ENCODE measurements around the gene U2AF1.
"Not testable (repeated sequence)": the region's sequence is repeated elsewhere in the genome, so short reads cannot be mapped to it uniquely, and the experiment has no call there.

U2AF1 gene

GRCh38 chr21:43075170-43076022 is 32.0 kb downstream of the U2AF1 start, which contains the start of gene CBS:
CBS (minus strand) TSS chr21:43075835; CDS start chr21:43072193, 3,642 bp downstream.
- H3K27me3 ChIP-seq (replicated peaks; ENCODE audit: insufficient read depth, low read length); H3K36me3 ChIP-seq (replicated peaks; ENCODE audit: insufficient read depth, low read length); H3K4me3 ChIP-seq (ENCODE audit: low read length); H2AFZ ChIP-seq (ENCODE audit: low read length); H3K79me2 ChIP-seq (ENCODE audit: low read length); H3K9me2 ChIP-seq (replicated peaks; ENCODE audit: insufficient read depth, low read length); H3K4me1 ChIP-seq (ENCODE audit: low read length); H3K9ac ChIP-seq (ENCODE audit: low read length); H4K20me1 ChIP-seq (ENCODE audit: insufficient read depth, low read length); DNase-seq; H3K4me2 ChIP-seq (ENCODE audit: low read depth, low read length); H3K9me3 ChIP-seq (replicated peaks; ENCODE audit: insufficient read depth, low read length); H3F3A ChIP-seq (ENCODE audit: insufficient read depth, low read length); H3K27ac ChIP-seq (ENCODE audit: low read length): not testable (repeated sequence)

- H2AFZ ChIP-seq (ENCODE audit: low read length); H3K9me3 ChIP-seq (replicated peaks; ENCODE audit: insufficient read depth, low read length); DNase-seq; H3K9ac ChIP-seq (ENCODE audit: low read length); H3K36me3 ChIP-seq (replicated peaks; ENCODE audit: insufficient read depth, low read length); H3F3A ChIP-seq (ENCODE audit: insufficient read depth, low read length); H3K4me2 ChIP-seq (ENCODE audit: low read depth, low read length); H3K9me2 ChIP-seq (replicated peaks; ENCODE audit: insufficient read depth, low read length); H3K27ac ChIP-seq (ENCODE audit: low read length); H4K20me1 ChIP-seq (ENCODE audit: insufficient read depth, low read length); H3K4me3 ChIP-seq (ENCODE audit: low read length); H3K27me3 ChIP-seq (replicated peaks; ENCODE audit: insufficient read depth, low read length); H3K79me2 ChIP-seq (ENCODE audit: low read length); H3K4me1 ChIP-seq (ENCODE audit: low read length): not testable (repeated sequence)
Observed at GRCh38 chr21:43074401-43075169, 32.8 kb downstream of the U2AF1 start.

GRCh38 chr21:43072742-43073141 is 34.6 kb downstream of the U2AF1 start:
- H3K4me3 ChIP-seq (ENCODE audit: low read length); H3K4me1 ChIP-seq (ENCODE audit: low read length); H3K9ac ChIP-seq (ENCODE audit: low read length); H3K79me2 ChIP-seq (ENCODE audit: low read length); H4K20me1 ChIP-seq (ENCODE audit: insufficient read depth, low read length); H3K9me2 ChIP-seq (replicated peaks; ENCODE audit: insufficient read depth, low read length); H3K9me3 ChIP-seq (replicated peaks; ENCODE audit: insufficient read depth, low read length); H3K27me3 ChIP-seq (replicated peaks; ENCODE audit: insufficient read depth, low read length); H2AFZ ChIP-seq (ENCODE audit: low read length); H3F3A ChIP-seq (ENCODE audit: insufficient read depth, low read length); H3K4me2 ChIP-seq (ENCODE audit: low read depth, low read length); H3K36me3 ChIP-seq (replicated peaks; ENCODE audit: insufficient read depth, low read length); H3K27ac ChIP-seq (ENCODE audit: low read length); DNase-seq: not testable (repeated sequence)

DNA sequence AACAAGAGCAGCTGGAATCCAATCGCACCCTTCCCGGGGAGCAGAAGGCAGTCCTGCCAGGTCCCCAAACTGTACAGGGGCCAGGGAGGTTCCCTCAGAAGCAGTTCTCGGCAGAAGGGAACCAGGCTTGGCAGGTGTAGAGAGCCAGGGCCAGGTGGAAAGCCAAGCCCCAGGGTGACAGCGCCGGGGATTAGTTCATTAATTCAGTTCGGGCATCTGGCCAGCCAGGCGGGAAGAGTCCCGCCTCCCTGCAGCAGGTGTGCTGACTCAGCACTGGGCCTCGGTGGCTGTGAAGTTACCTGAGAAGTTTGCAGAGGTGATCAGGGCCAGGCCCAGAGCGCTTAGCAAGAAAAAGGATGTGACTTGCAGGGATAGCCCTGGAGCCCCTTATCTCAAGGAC is 37.7 kb downstream of the U2AF1 start:
- not testable (repeated sequence) for H3K4me2 ChIP-seq (ENCODE audit: low read depth, low read length); H3K27me3 ChIP-seq (replicated peaks; ENCODE audit: insufficient read depth, low read length); H3K9ac ChIP-seq (ENCODE audit: low read length); H3K9me2 ChIP-seq (replicated peaks; ENCODE audit: insufficient read depth, low read length); DNase-seq; H3K4me3 ChIP-seq (ENCODE audit: low read length); H3K4me1 ChIP-seq (ENCODE audit: low read length); H3K79me2 ChIP-seq (ENCODE audit: low read length); H4K20me1 ChIP-seq (ENCODE audit: insufficient read depth, low read length); H2AFZ ChIP-seq (ENCODE audit: low read length); H3K36me3 ChIP-seq (replicated peaks; ENCODE audit: insufficient read depth, low read length); H3K9me3 ChIP-seq (replicated peaks; ENCODE audit: insufficient read depth, low read length); H3K27ac ChIP-seq (ENCODE audit: low read length); H3F3A ChIP-seq (ENCODE audit: insufficient read depth, low read length)

DNA sequence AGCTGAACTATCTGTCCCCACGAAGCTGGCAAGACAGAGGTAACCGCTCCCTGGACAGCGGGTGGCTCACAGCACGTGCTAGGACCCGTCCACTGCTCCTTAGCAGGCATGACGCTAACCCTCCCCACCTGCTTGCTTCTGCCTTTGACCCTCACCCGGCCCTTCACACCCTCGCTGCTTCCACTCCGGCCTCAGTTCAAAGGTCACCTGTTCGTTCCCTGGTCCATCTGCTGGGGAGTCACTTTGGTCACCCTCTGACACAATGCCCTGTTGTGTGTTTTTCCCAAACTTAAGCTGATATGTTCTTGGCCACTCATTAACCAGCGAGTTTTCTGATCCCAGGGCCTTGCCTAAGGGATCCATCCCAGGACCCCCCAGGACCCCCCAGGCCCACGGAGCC is 39.3 kb downstream of the U2AF1 start:
- not testable (repeated sequence) for H3K4me2 ChIP-seq (ENCODE audit: low read depth, low read length); H3F3A ChIP-seq (ENCODE audit: insufficient read depth, low read length); H3K79me2 ChIP-seq (ENCODE audit: low read length); H3K27ac ChIP-seq (ENCODE audit: low read length); DNase-seq; H3K36me3 ChIP-seq (replicated peaks; ENCODE audit: insufficient read depth, low read length); H3K9me2 ChIP-seq (replicated peaks; ENCODE audit: insufficient read depth, low read length); H2AFZ ChIP-seq (ENCODE audit: low read length); H3K9me3 ChIP-seq (replicated peaks; ENCODE audit: insufficient read depth, low read length); H3K27me3 ChIP-seq (replicated peaks; ENCODE audit: insufficient read depth, low read length); H4K20me1 ChIP-seq (ENCODE audit: insufficient read depth, low read length); H3K9ac ChIP-seq (ENCODE audit: low read length); H3K4me3 ChIP-seq (ENCODE audit: low read length); H3K4me1 ChIP-seq (ENCODE audit: low read length)

DNA sequence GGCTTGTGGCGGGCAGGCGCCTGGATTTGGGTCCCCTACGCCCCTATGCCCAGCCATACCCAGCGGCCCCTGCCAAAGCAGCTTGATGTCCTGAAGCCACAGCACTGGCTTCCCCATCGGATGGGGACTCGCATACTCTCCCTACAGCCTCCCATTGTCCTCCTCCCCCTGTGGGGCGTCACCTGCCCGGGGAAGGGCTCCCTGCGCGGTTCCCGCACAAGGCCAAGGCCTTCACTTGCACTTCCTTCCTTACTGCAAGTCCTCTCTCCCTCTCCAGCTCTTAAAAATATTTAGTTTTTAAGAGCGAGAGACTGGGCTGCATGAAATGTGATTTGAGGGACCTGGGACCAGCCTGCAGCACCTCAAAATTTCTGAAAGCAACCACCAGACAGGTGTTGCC is 40.7 kb downstream of the U2AF1 start:
- not testable (repeated sequence) for H3K36me3 ChIP-seq (replicated peaks; ENCODE audit: insufficient read depth, low read length); H4K20me1 ChIP-seq (ENCODE audit: insufficient read depth, low read length); H3K9ac ChIP-seq (ENCODE audit: low read length); H3K27ac ChIP-seq (ENCODE audit: low read length); H3K9me2 ChIP-seq (replicated peaks; ENCODE audit: insufficient read depth, low read length); H3K4me2 ChIP-seq (ENCODE audit: low read depth, low read length); H3K4me1 ChIP-seq (ENCODE audit: low read length); H3K9me3 ChIP-seq (replicated peaks; ENCODE audit: insufficient read depth, low read length); H3K4me3 ChIP-seq (ENCODE audit: low read length); H3K27me3 ChIP-seq (replicated peaks; ENCODE audit: insufficient read depth, low read length); DNase-seq; H3F3A ChIP-seq (ENCODE audit: insufficient read depth, low read length); H2AFZ ChIP-seq (ENCODE audit: low read length); H3K79me2 ChIP-seq (ENCODE audit: low read length)

DNA sequence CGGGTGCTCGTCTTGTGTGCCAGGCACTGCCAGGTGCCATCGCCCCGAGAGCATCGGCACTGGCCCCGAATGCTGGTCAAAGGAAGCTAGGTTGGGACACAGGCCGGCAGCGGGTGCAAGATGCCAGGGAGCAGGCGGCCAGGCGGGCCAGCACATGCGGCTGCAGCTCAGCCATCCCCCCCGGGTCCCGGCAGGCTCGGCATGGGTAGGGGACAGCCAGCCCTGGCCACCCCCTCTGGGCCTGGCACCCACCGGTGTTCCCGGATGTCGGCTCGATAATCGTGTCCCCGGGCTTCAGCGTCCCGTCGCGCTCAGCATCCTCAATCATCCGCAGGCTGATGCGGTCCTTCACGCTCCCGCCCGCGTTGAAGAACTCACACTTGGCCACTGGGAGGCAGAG is 41.4 kb downstream of the U2AF1 start:
- H2AFZ ChIP-seq (ENCODE audit: low read length); DNase-seq; H4K20me1 ChIP-seq (ENCODE audit: insufficient read depth, low read length); H3K27ac ChIP-seq (ENCODE audit: low read length); H3F3A ChIP-seq (ENCODE audit: insufficient read depth, low read length); H3K9me3 ChIP-seq (replicated peaks; ENCODE audit: insufficient read depth, low read length); H3K4me3 ChIP-seq (ENCODE audit: low read length); H3K4me1 ChIP-seq (ENCODE audit: low read length); H3K4me2 ChIP-seq (ENCODE audit: low read depth, low read length); H3K79me2 ChIP-seq (ENCODE audit: low read length); H3K9ac ChIP-seq (ENCODE audit: low read length); H3K36me3 ChIP-seq (replicated peaks; ENCODE audit: insufficient read depth, low read length); H3K9me2 ChIP-seq (replicated peaks; ENCODE audit: insufficient read depth, low read length); H3K27me3 ChIP-seq (replicated peaks; ENCODE audit: insufficient read depth, low read length): not testable (repeated sequence)
